C4-2B (cell line): ENCODE data around the gene PLP1.
"Not testable (repeated sequence)": the region's sequence is repeated elsewhere in the genome, so short reads cannot be mapped to it uniquely, and the experiment has no call there.

ENCODE experiments used
- H3K27ac ChIP-seq: fragments of 450-650 bp; 2 replicates; pipeline ENCODE4 v1.5.1; 2017
- ZFX ChIP-seq: fragments of 450-650 bp; IDR thresholded peaks from 2 replicates; pipeline ENCODE4 v1.6.1; 2017
- TF ChIP-seq, protein P1 (sequence below): fragments of 450-650 bp; conservative IDR thresholded peaks from 2 replicates; pipeline ENCODE4 v1.5.1; 2017; ENCODE audit warnings: mild to moderate bottlenecking

PLP1 gene

DNA sequence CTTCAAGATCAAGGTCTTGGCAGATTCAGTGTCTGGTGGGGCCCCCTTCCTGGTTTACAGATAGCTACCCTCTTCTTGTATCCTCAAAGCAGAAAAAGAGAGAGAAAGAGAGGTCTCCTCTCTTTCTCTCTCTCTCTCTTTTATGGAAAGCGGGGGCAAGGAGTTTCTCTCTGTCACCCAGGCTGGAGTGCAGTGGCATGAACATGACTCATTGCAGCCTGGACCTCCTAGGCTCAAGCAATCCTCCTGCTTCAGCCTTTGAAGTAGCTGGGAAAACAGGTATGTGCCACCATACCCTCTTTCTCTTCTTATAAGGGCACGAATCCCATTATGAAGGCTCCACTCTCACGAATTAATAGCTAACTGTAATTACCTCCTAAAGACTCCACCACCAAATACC, 35.2 kb downstream of the PLP1 start:
- no peak overlapping the region for H3K27ac ChIP-seq
- TF ChIP-seq, protein P1, sequence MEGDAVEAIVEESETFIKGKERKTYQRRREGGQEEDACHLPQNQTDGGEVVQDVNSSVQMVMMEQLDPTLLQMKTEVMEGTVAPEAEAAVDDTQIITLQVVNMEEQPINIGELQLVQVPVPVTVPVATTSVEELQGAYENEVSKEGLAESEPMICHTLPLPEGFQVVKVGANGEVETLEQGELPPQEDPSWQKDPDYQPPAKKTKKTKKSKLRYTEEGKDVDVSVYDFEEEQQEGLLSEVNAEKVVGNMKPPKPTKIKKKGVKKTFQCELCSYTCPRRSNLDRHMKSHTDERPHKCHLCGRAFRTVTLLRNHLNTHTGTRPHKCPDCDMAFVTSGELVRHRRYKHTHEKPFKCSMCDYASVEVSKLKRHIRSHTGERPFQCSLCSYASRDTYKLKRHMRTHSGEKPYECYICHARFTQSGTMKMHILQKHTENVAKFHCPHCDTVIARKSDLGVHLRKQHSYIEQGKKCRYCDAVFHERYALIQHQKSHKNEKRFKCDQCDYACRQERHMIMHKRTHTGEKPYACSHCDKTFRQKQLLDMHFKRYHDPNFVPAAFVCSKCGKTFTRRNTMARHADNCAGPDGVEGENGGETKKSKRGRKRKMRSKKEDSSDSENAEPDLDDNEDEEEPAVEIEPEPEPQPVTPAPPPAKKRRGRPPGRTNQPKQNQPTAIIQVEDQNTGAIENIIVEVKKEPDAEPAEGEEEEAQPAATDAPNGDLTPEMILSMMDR = no peak
- TF ChIP-seq ZFX = no peak

DNA sequence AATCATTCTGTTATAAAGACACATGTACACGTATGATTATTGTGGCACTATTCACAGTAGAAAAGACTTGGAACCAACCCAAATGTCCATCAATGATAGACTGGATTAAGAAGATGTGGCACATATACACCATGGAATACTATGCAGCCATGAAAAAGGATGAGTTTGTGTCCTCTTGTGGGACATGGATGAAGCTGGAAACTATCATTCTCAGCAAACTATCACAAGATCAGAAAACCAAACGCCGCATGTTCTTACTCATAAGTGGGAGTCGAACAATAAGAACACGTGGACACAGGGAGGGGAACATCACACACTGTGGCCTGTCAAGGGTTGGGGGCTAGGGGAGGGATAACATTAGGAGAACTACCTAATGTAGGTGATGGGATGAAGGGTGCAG, 40.5 kb downstream of the PLP1 start:
- H3K27ac ChIP-seq = not testable (repeated sequence)

DNA sequence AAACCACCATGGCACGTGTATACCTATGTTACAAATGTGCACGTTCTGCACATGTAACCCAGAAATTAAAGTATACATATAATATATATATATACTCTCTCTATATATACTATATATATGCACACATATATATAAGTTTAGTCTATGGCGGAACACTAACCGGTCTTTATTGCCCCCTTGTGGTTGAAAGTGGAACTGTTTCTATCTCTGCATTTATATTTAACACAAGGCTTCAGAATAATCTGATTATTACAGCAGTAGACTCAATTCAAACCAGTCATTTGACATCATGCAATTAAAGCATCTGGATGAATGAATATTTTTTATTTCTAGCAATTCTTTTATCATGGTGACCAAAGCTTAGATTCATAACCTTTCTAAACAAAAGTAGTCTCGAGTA, 40.9 kb downstream of the PLP1 start:
- TF ChIP-seq ZFX = no peak
- TF ChIP-seq, protein P1 = peak; percentile 61
- no peak overlapping the region for H3K27ac ChIP-seq

DNA sequence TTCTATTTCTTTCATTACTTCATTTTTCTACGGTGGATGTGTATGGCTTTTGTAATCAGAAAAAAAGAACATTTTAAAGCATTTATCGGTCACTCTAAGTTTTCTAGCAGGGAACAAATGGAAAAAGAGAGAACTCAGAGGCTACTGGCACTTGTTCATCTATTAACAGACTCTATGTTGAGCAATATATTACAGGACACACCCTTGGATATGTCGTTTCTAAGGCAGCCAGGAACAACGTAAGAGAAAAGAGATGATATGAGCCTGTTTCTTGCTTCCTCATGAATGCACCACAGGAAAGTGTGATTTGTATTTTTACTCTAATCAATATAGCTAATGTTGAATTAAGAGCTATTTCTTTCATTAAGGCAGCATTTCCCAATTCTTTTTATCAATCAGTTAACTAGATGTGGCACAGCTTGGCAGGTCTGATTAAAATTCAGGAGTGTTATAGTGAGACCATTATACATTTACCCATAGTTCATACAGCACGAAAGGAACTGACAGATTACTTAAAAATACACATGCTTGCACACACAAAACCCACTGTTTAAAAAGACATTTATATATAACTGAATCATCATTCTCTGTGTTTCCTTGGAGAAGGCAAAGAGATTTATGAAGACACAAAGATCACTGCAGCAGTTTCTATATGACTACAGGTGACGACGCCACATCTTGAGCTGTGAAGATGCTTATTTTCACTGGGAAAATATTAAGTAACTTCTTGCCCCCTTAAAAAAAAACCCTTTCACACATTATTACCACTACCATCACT, 42.4 kb downstream of the PLP1 start:
- H3K27ac ChIP-seq = no peak overlapping the region
- TF ChIP-seq ZFX = no peak
- TF ChIP-seq, protein P1 = no peak

DNA sequence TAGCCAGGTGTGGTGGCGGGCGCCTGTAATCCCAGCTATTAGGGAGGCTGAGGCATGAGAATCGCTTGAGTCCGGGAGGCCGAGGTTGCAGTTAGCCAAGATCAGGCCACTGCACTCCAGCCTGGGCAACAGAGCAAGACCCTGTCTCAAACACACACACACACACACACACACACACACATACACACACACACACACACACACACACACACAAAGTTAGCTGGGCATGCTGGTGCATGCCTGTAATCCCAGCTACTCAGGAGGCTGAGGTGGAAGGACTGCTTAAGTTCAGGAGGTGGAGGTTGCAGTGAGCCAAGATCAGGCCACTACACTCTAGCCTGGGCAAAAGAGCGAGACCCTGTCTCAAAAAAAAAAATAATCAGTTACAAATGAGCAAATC, 44.2 kb downstream of the PLP1 start:
- H3K27ac ChIP-seq = not testable (repeated sequence)

DNA sequence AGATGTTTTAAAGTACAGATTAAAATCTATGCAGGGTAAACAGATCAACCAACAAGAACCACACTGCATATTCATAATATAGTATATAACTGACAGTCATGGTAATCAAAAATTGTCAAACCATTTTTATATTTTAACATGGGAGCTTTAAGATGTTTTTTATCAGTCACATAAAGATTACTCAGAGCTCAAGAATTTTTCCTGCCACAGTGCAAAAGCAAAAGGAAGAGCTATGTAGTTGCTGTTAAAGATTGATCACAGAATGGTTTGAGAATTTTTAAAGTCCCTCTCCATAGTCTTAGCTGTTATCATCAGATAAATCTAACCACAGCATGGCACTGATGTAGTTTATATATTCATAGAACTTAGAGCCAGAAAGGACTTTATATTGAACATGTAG, 47.0 kb downstream of the PLP1 start:
- TF ChIP-seq, protein P1 = no peak
- no peak overlapping the region for H3K27ac ChIP-seq

DNA sequence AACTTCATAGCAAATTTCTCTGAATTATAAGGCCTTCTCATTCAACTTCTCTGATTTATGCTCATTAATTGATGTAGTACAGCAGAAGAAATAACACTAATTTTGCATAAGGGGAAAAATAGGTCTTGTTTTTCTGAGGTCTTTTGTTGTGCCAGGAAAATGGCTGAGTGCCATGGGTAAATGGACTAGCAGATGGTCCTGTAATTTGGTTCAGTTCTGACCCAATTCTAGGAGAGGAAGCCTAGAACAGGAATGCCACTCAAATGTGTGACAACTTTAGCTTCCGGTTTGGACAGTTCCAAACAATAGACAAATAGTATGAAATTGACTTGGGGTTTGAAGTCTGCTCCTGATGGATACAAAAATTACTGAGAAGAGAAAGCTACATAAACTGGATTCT, 49.2 kb downstream of the PLP1 start:
- no peak for TF ChIP-seq ZFX
- TF ChIP-seq, protein P1 = no peak
- H3K27ac ChIP-seq = no peak overlapping the region

DNA sequence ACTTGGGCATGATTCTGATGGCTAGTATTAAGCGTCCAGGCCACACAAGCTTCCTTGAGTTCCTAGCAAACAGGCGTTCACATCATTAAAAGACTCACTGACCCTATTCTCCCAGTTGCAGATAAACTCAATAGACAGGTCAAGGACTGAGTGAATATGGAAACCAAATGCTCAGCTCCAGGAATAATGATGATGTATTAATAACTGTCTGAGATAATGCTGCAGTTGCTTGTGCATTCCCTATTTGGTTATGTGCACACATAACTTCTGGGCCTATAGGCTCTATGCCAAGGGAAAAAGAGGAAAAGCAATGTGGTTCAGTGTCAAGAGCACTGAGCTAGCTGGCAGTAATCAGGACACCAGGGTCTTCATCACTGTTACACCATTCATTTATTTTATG, 51.9 kb downstream of the PLP1 start:
- TF ChIP-seq, protein P1 = no peak
- no peak for TF ChIP-seq ZFX
- H3K27ac ChIP-seq = no peak overlapping the region
